ENCODE results near the gene FAP. TPM values are rescaled to one million over a fixed set of nuclear protein-coding genes. Genes with fewer than 3 reads are reported as not detected.

Gene FAP
- total RNA-seq, 4 donors from 2014 or later: 1.4 to 3.5 (median 2.0) TPM; not detected in 1

DNA sequence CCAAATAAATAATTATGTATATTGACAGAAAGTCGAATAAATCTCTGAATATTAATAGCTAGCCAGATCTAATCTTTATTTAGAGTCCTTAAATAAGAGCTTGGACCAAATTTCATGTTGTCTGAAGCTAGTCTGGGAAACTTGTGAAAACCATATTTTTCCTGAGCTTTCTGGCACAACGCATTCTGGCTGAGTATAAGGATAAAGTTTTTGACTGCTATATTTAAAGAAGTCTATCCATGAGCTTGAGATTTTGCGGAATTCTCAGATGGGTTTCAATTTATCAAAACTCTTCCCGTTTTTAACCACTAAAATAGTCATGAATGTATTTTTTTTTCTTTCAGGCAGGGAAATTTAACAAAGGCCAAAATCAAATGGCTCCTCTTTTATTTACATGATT is 23.8 kb downstream of the FAP start:
- TF ChIP-seq POLR2A (IDR thresholded peaks at IDR 0.05) (no peak), POLR2AphosphoS5 (IDR thresholded peaks at IDR 0.05) (no peak), EP300 (IDR thresholded peaks at IDR 0.05; ENCODE audit: low read depth) (no peak)
- TF ChIP-seq, protein P1, sequence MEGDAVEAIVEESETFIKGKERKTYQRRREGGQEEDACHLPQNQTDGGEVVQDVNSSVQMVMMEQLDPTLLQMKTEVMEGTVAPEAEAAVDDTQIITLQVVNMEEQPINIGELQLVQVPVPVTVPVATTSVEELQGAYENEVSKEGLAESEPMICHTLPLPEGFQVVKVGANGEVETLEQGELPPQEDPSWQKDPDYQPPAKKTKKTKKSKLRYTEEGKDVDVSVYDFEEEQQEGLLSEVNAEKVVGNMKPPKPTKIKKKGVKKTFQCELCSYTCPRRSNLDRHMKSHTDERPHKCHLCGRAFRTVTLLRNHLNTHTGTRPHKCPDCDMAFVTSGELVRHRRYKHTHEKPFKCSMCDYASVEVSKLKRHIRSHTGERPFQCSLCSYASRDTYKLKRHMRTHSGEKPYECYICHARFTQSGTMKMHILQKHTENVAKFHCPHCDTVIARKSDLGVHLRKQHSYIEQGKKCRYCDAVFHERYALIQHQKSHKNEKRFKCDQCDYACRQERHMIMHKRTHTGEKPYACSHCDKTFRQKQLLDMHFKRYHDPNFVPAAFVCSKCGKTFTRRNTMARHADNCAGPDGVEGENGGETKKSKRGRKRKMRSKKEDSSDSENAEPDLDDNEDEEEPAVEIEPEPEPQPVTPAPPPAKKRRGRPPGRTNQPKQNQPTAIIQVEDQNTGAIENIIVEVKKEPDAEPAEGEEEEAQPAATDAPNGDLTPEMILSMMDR (IDR thresholded peaks at IDR 0.05): no peak
- H3K27me3 ChIP-seq: no peaks in the 10 kb centered on the region
- no peaks in the 10 kb centered on the region for H3K36me3 ChIP-seq
- H3K27ac ChIP-seq: no peak overlapping the region
- no peak for DNase-seq
- in situ Hi-C loops (cut with MboI; ENCODE audit: low pct_ligation_motif_present in 1 of 4, low pct_unique_long_range_greater_than_20kb in 1 of 4, low sequenced_read_pairs in 3 of 4): loop anchor here in 1 of 4 donors (10.0 kb wide), 1 partner anchor 75 kb away; no protein-coding TSS in a partner anchor
- no peaks in the 10 kb centered on the region for H3K9me3 ChIP-seq
- intact Hi-C loops (cut with DNase I; ENCODE audit: low total_unique reads): no loop called here
- 71 to 78% methylated on average over 4 of the region's 4 CpGs for WGBS, 2 donors (ENCODE audit: low coverage in 1 of 2)
- H3K4me3 ChIP-seq: no peak overlapping the region
- no peaks in the 10 kb centered on the region for H3K4me1 ChIP-seq

DNA sequence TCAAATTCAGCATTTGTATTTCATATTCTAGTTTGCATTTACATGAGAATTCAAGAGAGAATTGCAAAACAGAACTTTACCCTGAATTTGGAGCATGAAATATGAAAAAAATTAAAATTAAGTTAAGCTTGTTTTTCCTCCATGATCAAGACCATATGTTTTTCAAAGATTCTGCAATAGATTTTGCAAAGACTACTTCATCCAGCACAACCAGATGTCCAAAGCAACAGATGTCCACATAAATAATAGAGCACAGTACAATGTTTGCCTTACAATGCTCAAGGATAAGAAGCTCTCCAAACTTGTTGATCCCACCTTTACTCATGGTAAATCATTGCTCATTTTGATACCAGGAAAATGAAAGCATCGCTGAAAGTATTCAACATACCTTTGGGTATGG is 25.6 kb downstream of the FAP start:
- in situ Hi-C loops (cut with MboI; ENCODE audit: low pct_ligation_motif_present in 1 of 4, low pct_unique_long_range_greater_than_20kb in 1 of 4, low sequenced_read_pairs in 3 of 4) (loop anchor here in 1 of 4 donors (10.0 kb wide), 1 partner anchor 77 kb away; no protein-coding TSS in a partner anchor), intact Hi-C loops (cut with DNase I; ENCODE audit: low total_unique reads) (no loop called here)
- Histone ChIP-seq H3K4me3 (no peak overlapping the region), H3K36me3 (no peaks in the 10 kb centered on the region), H3K27me3 (no peaks in the 10 kb centered on the region), H3K4me1 (no peaks in the 10 kb centered on the region), H3K27ac (no peak overlapping the region), H3K9me3 (no peaks in the 10 kb centered on the region)
- WGBS, 2 donors (ENCODE audit: low coverage in 1 of 2): 74 to 85% methylated on average over 1 of the region's 1 CpG
- TF ChIP-seq POLR2A (IDR thresholded peaks at IDR 0.05) (no peak), POLR2AphosphoS5 (IDR thresholded peaks at IDR 0.05) (no peak), EP300 (IDR thresholded peaks at IDR 0.05; ENCODE audit: low read depth) (no peak)
- TF ChIP-seq, protein P1 (IDR thresholded peaks at IDR 0.05): no peak
- DNase-seq: no peak

DNA sequence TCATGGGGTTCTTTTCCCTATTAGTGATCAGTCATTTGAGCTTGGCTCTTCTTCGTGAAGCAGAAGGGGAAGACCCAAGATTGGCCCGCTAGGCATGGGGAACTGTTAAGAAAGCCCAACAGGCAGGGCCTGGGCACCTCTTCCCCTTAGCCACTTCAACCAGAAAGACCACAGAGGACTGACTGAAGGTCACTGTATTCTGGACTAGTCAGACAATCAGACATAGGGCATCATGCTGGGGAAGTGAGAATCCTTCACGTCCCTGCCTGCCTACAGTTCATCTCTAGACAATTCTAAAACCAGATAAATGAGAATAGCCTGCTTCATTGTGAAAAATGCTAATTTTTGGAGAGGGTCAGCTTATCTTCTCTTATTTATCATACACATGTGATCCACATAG is 28.1 kb downstream of the FAP start:
- Histone ChIP-seq H3K27ac (no peak overlapping the region), H3K9me3 (no peaks in the 10 kb centered on the region), H3K4me1 (no peaks in the 10 kb centered on the region), H3K27me3 (no peaks in the 10 kb centered on the region), H3K4me3 (no peak overlapping the region), H3K36me3 (no peaks in the 10 kb centered on the region)
- 85% methylated on average over 3 of the region's 3 CpGs; no CpG with 5 or more reads in 1 of the 2 donors for WGBS, 2 donors (ENCODE audit: low coverage in 1 of 2)
- intact Hi-C loops (cut with DNase I; ENCODE audit: low total_unique reads) (no loop called here), in situ Hi-C loops (cut with MboI; ENCODE audit: low pct_ligation_motif_present in 1 of 4, low pct_unique_long_range_greater_than_20kb in 1 of 4, low sequenced_read_pairs in 3 of 4) (loop anchor here in 1 of 4 donors (10.0 kb wide), 1 partner anchor 80 kb away; no protein-coding TSS in a partner anchor)
- no peak for TF ChIP-seq EP300 (IDR thresholded peaks at IDR 0.05; ENCODE audit: low read depth)
- no peak for DNase-seq

DNA sequence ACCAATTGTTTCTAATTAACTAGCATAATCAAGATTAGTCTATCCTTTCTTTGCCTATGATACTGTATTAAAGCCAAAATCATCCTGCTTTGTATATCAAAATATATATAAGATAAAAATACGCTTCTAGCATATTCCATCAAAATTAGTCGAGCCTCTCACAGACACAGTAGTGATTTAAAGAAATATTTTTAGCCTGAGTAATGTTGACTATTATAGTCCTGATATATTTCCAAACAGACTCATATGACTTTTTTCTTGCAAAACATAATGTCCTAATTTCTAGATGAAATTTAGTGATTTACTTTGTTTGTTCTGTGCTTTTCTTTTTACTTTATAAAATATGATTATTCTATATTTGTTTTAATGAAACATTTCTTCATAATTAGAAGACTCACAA is 30.9 kb downstream of the FAP start:
- DNase-seq: no peak
- Histone ChIP-seq H3K9me3 (no peaks in the 10 kb centered on the region), H3K27ac (no peak overlapping the region), H3K27me3 (no peaks in the 10 kb centered on the region), H3K36me3 (no peaks in the 10 kb centered on the region), H3K4me1 (no peaks in the 10 kb centered on the region), H3K4me3 (no peak overlapping the region)
- 76 to 77% methylated on average over 2 of the region's 2 CpGs for WGBS, 2 donors (ENCODE audit: low coverage in 1 of 2)
- TF ChIP-seq EP300 (IDR thresholded peaks at IDR 0.05; ENCODE audit: low read depth) (no peak), POLR2AphosphoS5 (IDR thresholded peaks at IDR 0.05) (no peak), POLR2A (IDR thresholded peaks at IDR 0.05) (no peak)
- TF ChIP-seq, protein P1 (IDR thresholded peaks at IDR 0.05): no peak
- in situ Hi-C loops (cut with MboI; ENCODE audit: low pct_ligation_motif_present in 1 of 4, low pct_unique_long_range_greater_than_20kb in 1 of 4, low sequenced_read_pairs in 3 of 4): loop anchor here in 1 of 4 donors (10.0 kb wide), 1 partner anchor 82 kb away; no protein-coding TSS in a partner anchor
- intact Hi-C loops (cut with DNase I; ENCODE audit: low total_unique reads): no loop called here

DNA sequence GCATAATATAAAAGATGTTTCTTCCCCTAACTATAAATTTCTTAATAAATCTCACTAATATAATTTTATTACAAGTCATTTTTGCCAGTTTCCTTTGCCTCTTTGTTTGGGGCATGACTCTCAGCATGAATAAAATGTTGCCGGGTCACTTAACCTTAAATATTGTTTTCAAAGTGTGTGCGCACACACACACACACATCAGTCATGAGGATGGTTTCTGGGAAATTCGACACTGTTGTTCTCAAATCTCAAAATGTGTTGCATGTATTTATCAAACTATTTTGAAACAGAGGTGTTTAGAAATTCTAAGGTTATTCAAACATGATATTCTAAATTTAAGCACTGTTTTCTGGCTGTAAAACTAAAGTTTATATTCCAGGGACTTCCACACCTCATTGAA is 31.5 kb downstream of the FAP start:
- no peak for DNase-seq
- intact Hi-C loops (cut with DNase I; ENCODE audit: low total_unique reads) (no loop called here), in situ Hi-C loops (cut with MboI; ENCODE audit: low pct_ligation_motif_present in 1 of 4, low pct_unique_long_range_greater_than_20kb in 1 of 4, low sequenced_read_pairs in 3 of 4) (loop anchor here in 1 of 4 donors (10.0 kb wide), 1 partner anchor 83 kb away; no protein-coding TSS in a partner anchor)
- Histone ChIP-seq H3K4me3 (no peak overlapping the region), H3K36me3 (no peaks in the 10 kb centered on the region), H3K27ac (no peak overlapping the region), H3K27me3 (no peaks in the 10 kb centered on the region), H3K4me1 (no peaks in the 10 kb centered on the region), H3K9me3 (no peaks in the 10 kb centered on the region)
- 87 to 88% methylated on average over 3 of the region's 3 CpGs for WGBS, 2 donors (ENCODE audit: low coverage in 1 of 2)
- TF ChIP-seq POLR2A (IDR thresholded peaks at IDR 0.05) (no peak), EP300 (IDR thresholded peaks at IDR 0.05; ENCODE audit: low read depth) (no peak), POLR2AphosphoS5 (IDR thresholded peaks at IDR 0.05) (no peak)
- TF ChIP-seq, protein P1 (IDR thresholded peaks at IDR 0.05): no peak
